ENCODE results near the gene SLC18A3. TPM values are rescaled to one million over a fixed set of nuclear protein-coding genes. Genes with fewer than 3 reads are reported as not detected.

The SLC18A3 gene
- total RNA-seq, 2 experiments from 2014 or later, result not detected

DNA sequence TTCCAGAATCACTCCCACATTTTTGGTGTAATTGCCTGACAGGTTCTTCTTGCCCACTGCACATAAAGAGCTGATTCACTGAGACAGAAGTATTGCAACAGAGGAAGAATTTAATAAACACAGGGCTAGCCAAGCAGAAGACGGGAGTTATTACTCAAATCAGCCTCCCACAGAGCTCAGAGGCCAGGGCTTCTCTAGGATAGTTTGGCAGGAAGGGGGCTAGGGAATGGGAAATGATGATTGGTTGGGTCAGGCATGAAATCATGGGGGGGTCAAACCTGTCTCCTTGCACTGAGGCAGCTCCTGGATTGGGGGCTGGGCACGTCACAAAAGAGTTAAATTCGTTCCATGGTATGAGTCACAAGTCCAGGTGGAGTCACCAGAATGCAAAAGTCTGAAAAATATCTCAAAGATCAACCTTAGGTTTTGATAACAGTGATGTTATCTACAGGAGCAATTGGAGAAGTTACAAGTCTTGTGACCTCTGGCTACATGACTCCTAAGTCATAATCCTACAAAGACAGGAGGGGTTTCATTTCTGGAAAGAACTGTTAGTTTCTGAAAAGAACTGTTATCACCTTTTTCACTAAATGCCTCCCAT is 41.0 kb upstream of the SLC18A3 start:
- H3K27me3 Mint-ChIP-seq, result peaks cover 22% of the 10 kb centered on the region
- H3K9me3 Mint-ChIP-seq, result no peaks in the 10 kb centered on the region
- ChIA-PET CTCF (no interaction called here), POLR2A (no interaction called here)
- DNase-seq (no peak), ATAC-seq (ENCODE audit: poor library complexity) (no peak)
- H3K4me1 Mint-ChIP-seq (ENCODE audit: low read depth), result no peaks in the 10 kb centered on the region
- no peak overlapping the region for H3K27ac ChIP-seq (ENCODE audit: low read depth in 1 of 2, low read length in 2 of 2)
- no peaks in the 10 kb centered on the region for H3K4me1 ChIP-seq (ENCODE audit: insufficient read depth, low read length)
- peaks cover 0 to 8% of the 10 kb centered on the region in 2 experiments for H3K27me3 ChIP-seq (ENCODE audit: control insufficient read depth in 1 of 2, insufficient read depth in 2 of 2, low read length in 2 of 2)
- intact Hi-C loops (cut with DNase I, micrococcal nuclease), result no loop called here
- H3K4me3 Mint-ChIP-seq, result no peak overlapping the region
- TF ChIP-seq CTCF (IDR thresholded peaks at IDR 0.05), result no peak
- H3K4me3 ChIP-seq (ENCODE audit: low read length), result no peak overlapping the region
- H3K27ac Mint-ChIP-seq, result no peak overlapping the region
- no peaks in the 10 kb centered on the region for H3K36me3 ChIP-seq (ENCODE audit: insufficient read depth, low read length)
- no peaks in the 10 kb centered on the region for H3K36me3 Mint-ChIP-seq (ENCODE audit: low read depth)
- no peaks in the 10 kb centered on the region for H3K9me3 ChIP-seq (ENCODE audit: control insufficient read depth in 1 of 2, insufficient read depth in 1 of 2, low read length in 2 of 2)

- Histone ChIP-seq H3K27me3 (ENCODE audit: control insufficient read depth in 1 of 2, insufficient read depth in 2 of 2, low read length in 2 of 2) (peaks cover 0 to 4% of the 10 kb centered on the region in 2 experiments), H3K4me3 (ENCODE audit: low read length) (no peak overlapping the region), H3K27ac (ENCODE audit: low read depth in 1 of 2, low read length in 2 of 2) (no peak overlapping the region), H3K4me1 (ENCODE audit: insufficient read depth, low read length) (no peaks in the 10 kb centered on the region), H3K9me3 (ENCODE audit: control insufficient read depth in 1 of 2, insufficient read depth in 1 of 2, low read length in 2 of 2) (no peaks in the 10 kb centered on the region), H3K36me3 (ENCODE audit: insufficient read depth, low read length) (no peaks in the 10 kb centered on the region)
- no peak for TF ChIP-seq CTCF (IDR thresholded peaks at IDR 0.05)
- Mint-ChIP-seq H3K27me3 (peaks cover 20% of the 10 kb centered on the region), H3K27ac (no peak overlapping the region), H3K4me3 (no peak overlapping the region), H3K4me1 (ENCODE audit: low read depth) (no peaks in the 10 kb centered on the region), H3K36me3 (ENCODE audit: low read depth) (no peaks in the 10 kb centered on the region), H3K9me3 (no peaks in the 10 kb centered on the region)
- ChIA-PET CTCF (no interaction called here), POLR2A (no interaction called here)
- no peak for DNase-seq
- intact Hi-C loops (cut with DNase I, micrococcal nuclease), result no loop called here
- ATAC-seq (ENCODE audit: poor library complexity), result no peak
These were observed 38.7 kb upstream of the SLC18A3 start for GRCh38 chr10:49571388-49571787.

- DNase-seq (no peak), ATAC-seq (ENCODE audit: poor library complexity) (no peak)
- Mint-ChIP-seq H3K9me3 (no peaks in the 10 kb centered on the region), H3K36me3 (ENCODE audit: low read depth) (no peaks in the 10 kb centered on the region), H3K4me1 (ENCODE audit: low read depth) (no peaks in the 10 kb centered on the region), H3K4me3 (no peak overlapping the region), H3K27me3 (peaks cover 23% of the 10 kb centered on the region), H3K27ac (no peak overlapping the region)
- no peak overlapping the region for H3K4me3 ChIP-seq (ENCODE audit: low read length)
- intact Hi-C loops (cut with DNase I, micrococcal nuclease), result no loop called here
- no peak for TF ChIP-seq CTCF (IDR thresholded peaks at IDR 0.05)
- H3K27me3 ChIP-seq (ENCODE audit: control insufficient read depth in 1 of 2, insufficient read depth in 2 of 2, low read length in 2 of 2), result peaks cover 0 to 6% of the 10 kb centered on the region in 2 experiments
- H3K4me1 ChIP-seq (ENCODE audit: insufficient read depth, low read length), result no peaks in the 10 kb centered on the region
- POLR2A ChIA-PET, result no interaction called here
- no peaks in the 10 kb centered on the region for H3K36me3 ChIP-seq (ENCODE audit: insufficient read depth, low read length)
- CTCF ChIA-PET, result no interaction called here
- H3K9me3 ChIP-seq (ENCODE audit: control insufficient read depth in 1 of 2, insufficient read depth in 1 of 2, low read length in 2 of 2), result no peaks in the 10 kb centered on the region
- H3K27ac ChIP-seq (ENCODE audit: low read depth in 1 of 2, low read length in 2 of 2), result no peak overlapping the region
These were observed 37.5 kb upstream of the SLC18A3 start for GRCh38 chr10:49572594-49573114.
